ENCODE measurements around the gene KLHL21. TPM values are rescaled to one million over a fixed set of nuclear protein-coding genes. Genes with fewer than 3 reads are reported as not detected.

KLHL21 gene
- total RNA-seq, 1 donor from 2014 or later = 15.9 TPM

- ChIA-PET CTCF (no interaction called here), POLR2A (interaction anchor here (1.4 kb wide), 1 partner anchor 12 kb away, joined by 3 read pairs; no protein-coding TSS in a partner anchor)
- Mint-ChIP-seq H3K9me3 (no peaks in the 10 kb centered on the region), H3K27ac (no peak overlapping the region), H3K4me1 (peaks cover 18% of the 10 kb centered on the region), H3K36me3 (ENCODE audit: low read depth) (peaks cover 53% of the 10 kb centered on the region), H3K27me3 (no peaks in the 10 kb centered on the region), H3K4me3 (no peak overlapping the region)
- intact Hi-C loops (cut with micrococcal nuclease) = no loop called here
- ATAC-seq (ENCODE audit: low read depth) (no peak), DNase-seq (no peak)
- TF ChIP-seq CTCF (IDR thresholded peaks at IDR 0.05) = no peak
These were observed 13.7 kb downstream of the KLHL21 start for GRCh38 chr1:6588893-6589520.

- TF ChIP-seq CTCF (IDR thresholded peaks at IDR 0.05) = no peak
- Mint-ChIP-seq H3K36me3 (ENCODE audit: low read depth) (peaks cover 46% of the 10 kb centered on the region), H3K4me3 (no peak overlapping the region), H3K9me3 (no peaks in the 10 kb centered on the region), H3K27me3 (no peaks in the 10 kb centered on the region), H3K27ac (no peak overlapping the region), H3K4me1 (peaks cover 18% of the 10 kb centered on the region)
- intact Hi-C loops (cut with micrococcal nuclease) = no loop called here
- CTCF ChIA-PET = no interaction called here
- no peak for DNase-seq
- ATAC-seq (ENCODE audit: low read depth) = no peak
- POLR2A ChIA-PET = interaction anchor here (0.9 to 1.4 kb wide), 2 partner anchors 12 to 13 kb away, joined by 3 to 4 read pairs; no protein-coding TSS in a partner anchor
These were observed 14.4 kb downstream of the KLHL21 start for GRCh38 chr1:6588128-6588892.

- no peak for DNase-seq
- no peak overlapping the region for H3K4me3 Mint-ChIP-seq
- ChIA-PET CTCF (no interaction called here), POLR2A (interaction anchor here (0.9 kb wide), 1 partner anchor 13 kb away, joined by 4 read pairs; no protein-coding TSS in a partner anchor)
- H3K27me3 Mint-ChIP-seq = no peaks in the 10 kb centered on the region
- H3K4me1 Mint-ChIP-seq = peaks cover 21% of the 10 kb centered on the region
- H3K27ac Mint-ChIP-seq = no peak overlapping the region
- H3K9me3 Mint-ChIP-seq = no peaks in the 10 kb centered on the region
- intact Hi-C loops (cut with micrococcal nuclease) = no loop called here
- ATAC-seq (ENCODE audit: low read depth) = no peak
- peaks cover 42% of the 10 kb centered on the region for H3K36me3 Mint-ChIP-seq (ENCODE audit: low read depth)
- no peak for TF ChIP-seq CTCF (IDR thresholded peaks at IDR 0.05)
These were observed 15.2 kb downstream of the KLHL21 start for GRCh38 chr1:6587261-6588005.

GRCh38 chr1:6586404-6586816 is 16.3 kb downstream of the KLHL21 start:
- intact Hi-C loops (cut with micrococcal nuclease) = no loop called here
- Mint-ChIP-seq H3K27ac (no peak overlapping the region), H3K4me1 (peaks cover 31% of the 10 kb centered on the region), H3K36me3 (ENCODE audit: low read depth) (peaks cover 44% of the 10 kb centered on the region), H3K27me3 (no peaks in the 10 kb centered on the region), H3K4me3 (no peak overlapping the region), H3K9me3 (no peaks in the 10 kb centered on the region)
- DNase-seq (no peak), ATAC-seq (ENCODE audit: low read depth) (no peak)
- POLR2A ChIA-PET = no interaction called here
- TF ChIP-seq CTCF (IDR thresholded peaks at IDR 0.05) = no peak
- CTCF ChIA-PET = no interaction called here

GRCh38 chr1:6585841-6586240 is 16.8 kb downstream of the KLHL21 start:
- TF ChIP-seq CTCF (IDR thresholded peaks at IDR 0.05) = no peak
- ChIA-PET CTCF (no interaction called here), POLR2A (no interaction called here)
- no peak for DNase-seq
- no peaks in the 10 kb centered on the region for H3K9me3 Mint-ChIP-seq
- H3K4me3 Mint-ChIP-seq = no peak overlapping the region
- no peaks in the 10 kb centered on the region for H3K27me3 Mint-ChIP-seq
- peaks cover 41% of the 10 kb centered on the region for H3K36me3 Mint-ChIP-seq (ENCODE audit: low read depth)
- ATAC-seq (ENCODE audit: low read depth) = no peak
- H3K4me1 Mint-ChIP-seq = peaks cover 31% of the 10 kb centered on the region
- no peak overlapping the region for H3K27ac Mint-ChIP-seq
- intact Hi-C loops (cut with micrococcal nuclease) = no loop called here
